WI38 (cell line): ENCODE results near the gene LRRC59.

Experiments
- H3K4me3 ChIP-seq: 2 replicates; pipeline ENCODE4 v1.5.1; 2011; ENCODE audit warnings: low read depth, mild to moderate bottlenecking, control low read depth, low read length
- CTCF ChIP-seq: IDR thresholded peaks from 2 replicates; pipeline ENCODE4 v1.5.1; 2012; ENCODE audit warnings: low read depth, mild to moderate bottlenecking, control low read depth, low read length

Gene LRRC59

DNA sequence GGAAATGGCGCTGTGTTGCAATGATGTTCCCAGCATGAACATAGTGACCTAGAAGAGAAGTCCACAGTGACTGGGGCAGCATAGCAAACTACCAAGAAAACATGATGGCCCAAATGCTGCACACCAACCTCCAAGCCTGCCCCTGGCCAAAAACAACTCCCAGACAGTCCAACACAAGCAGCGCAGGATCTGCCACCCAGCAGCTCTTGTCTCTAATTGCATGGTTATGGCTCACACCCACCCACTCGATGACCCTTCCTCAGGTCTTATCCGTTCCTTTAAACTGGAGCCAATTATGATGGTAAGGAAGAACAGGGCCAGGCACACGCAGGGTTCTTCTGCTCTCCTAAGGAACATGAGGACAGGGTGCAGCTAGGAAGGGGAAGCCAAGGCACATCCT, 27.3 kb downstream of the LRRC59 start:
- H3K4me3 ChIP-seq: no peak overlapping the region

DNA sequence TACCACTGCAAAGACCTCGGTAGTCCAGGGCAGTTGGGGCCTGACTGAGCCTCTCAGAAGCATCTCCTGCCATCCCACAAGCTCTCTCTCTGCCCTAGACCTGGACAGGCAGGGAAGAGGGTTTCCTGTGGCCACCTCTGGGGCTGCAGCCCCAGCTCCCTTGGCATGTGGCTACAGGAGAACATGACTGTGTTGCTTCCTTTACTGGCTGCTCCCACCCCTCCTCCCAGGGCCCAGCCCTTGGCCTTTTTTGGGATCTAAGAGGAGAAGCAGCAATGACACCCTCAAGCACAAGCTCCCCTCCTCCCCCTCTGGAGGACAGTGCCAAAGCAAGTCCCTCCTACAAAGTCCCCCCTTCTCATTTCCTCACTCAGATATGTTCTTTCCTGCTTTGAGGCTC, 29.9 kb downstream of the LRRC59 start:
- TF ChIP-seq CTCF: no peak
- no peak overlapping the region for H3K4me3 ChIP-seq

More for the DNA sequence above, 27.3 kb downstream of the LRRC59 start:
- no peak for TF ChIP-seq CTCF

DNA sequence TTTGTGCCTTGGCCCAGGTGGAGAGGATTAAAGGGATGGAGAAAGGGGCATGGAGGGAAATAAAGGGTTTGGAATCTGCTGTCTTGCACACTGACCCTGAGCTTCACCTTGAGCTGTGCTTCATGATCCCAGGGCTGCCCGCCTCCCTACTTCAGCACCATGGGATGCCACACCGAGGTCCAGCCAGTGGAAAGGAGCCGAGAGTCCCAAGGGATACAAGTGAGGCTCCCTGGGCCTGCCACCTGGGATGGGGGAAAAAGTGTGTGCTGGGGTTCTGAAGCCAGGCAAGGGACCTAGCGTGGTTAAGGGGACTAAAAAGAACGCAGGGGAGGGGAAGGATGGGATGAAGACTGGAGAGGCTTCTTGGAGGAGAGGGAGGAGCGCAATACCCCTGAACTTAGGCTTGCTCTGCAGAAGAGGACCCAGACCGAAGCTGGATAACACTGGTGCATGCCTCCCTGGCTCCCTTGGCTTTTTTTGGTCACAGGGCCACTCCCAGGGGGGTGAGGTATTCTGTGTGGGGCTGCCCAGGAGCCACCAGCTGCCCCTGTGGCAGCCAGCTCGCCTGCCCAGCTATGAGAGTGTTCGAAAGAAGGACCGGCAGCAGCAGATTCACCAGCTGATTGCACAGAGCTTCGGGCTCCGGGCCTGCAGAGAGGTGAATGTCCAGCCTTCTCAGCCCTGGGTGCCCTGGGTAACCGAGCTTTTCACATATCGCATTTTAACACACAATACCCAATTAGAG, 31.5 kb downstream of the LRRC59 start:
- TF ChIP-seq CTCF: no peak
- no peak overlapping the region for H3K4me3 ChIP-seq

GRCh38 chr17:50365165-50365564, 32.2 kb downstream of the LRRC59 start:
- no peak overlapping the region for H3K4me3 ChIP-seq
- no peak for TF ChIP-seq CTCF

GRCh38 chr17:50364715-50365114, 32.6 kb downstream of the LRRC59 start:
- no peak overlapping the region for H3K4me3 ChIP-seq
- 0 out of 2 replicates have a peak, but pooled peaks have one; percentile 11 for TF ChIP-seq CTCF

- no peak overlapping the region for H3K4me3 ChIP-seq
- no peak for TF ChIP-seq CTCF
These were observed 33.3 kb downstream of the LRRC59 start for GRCh38 chr17:50364061-50364458.

GRCh38 chr17:50363217-50364060, 33.9 kb downstream of the LRRC59 start:
- no peak for TF ChIP-seq CTCF
- no peak overlapping the region for H3K4me3 ChIP-seq
